HepG2 (cell line): ENCODE results near the gene DOK1. TPM values are rescaled to one million over a fixed set of nuclear protein-coding genes. Genes with fewer than 3 reads are reported as not detected.

Experiments
- AHDC1 ChIP-seq: sonication (generic); formaldehyde crosslinking; IDR thresholded peaks from 2 replicates; pipeline ENCODE4 v1.5.1; 2020; ENCODE audit warnings: mild to moderate bottlenecking, missing genetic modification reagents, borderline replicate concordance
- CBFB ChIP-seq: sonication (generic); formaldehyde crosslinking; IDR thresholded peaks from 2 replicates; pipeline ENCODE4 v1.4.0; 2020; ENCODE audit warnings: missing genetic modification reagents
- FOXK2 ChIP-seq: fragments of 450-650 bp; IDR thresholded peaks from 2 replicates; pipeline ENCODE4 v1.6.1; 2016
- KLF13 ChIP-seq: sonication (generic); formaldehyde crosslinking; IDR thresholded peaks from 2 replicates; pipeline ENCODE4 v1.4.0; 2020; ENCODE audit warnings: mild to moderate bottlenecking, missing genetic modification reagents
- KLF6 ChIP-seq: IDR thresholded peaks from 2 replicates; pipeline ENCODE4 v1.8.0; 2016; ENCODE audit warnings: missing biosample characterization, missing genetic modification reagents
- NFATC3 ChIP-seq: sonication (generic); formaldehyde crosslinking; IDR thresholded peaks from 2 replicates; pipeline ENCODE4 v1.5.1; 2020; ENCODE audit warnings: mild to moderate bottlenecking, missing genetic modification reagents
- NONO ChIP-seq, 2 experiments: fragments of 450-650 bp in 1 of 2; sonication (generic) in 1 of 2; formaldehyde crosslinking in 1 of 2; IDR thresholded peaks in 1 of 2; conservative IDR thresholded peaks in 1 of 2; 2 replicates each; pipeline versions ENCODE4 v1.6.1 to v1.8.0; 2017 to 2022; ENCODE audit warnings: mild to moderate bottlenecking in 1 of 2, missing genetic modification reagents in 1 of 2, moderate library complexity in 1 of 2
- POLR2A ChIP-seq, 2 experiments: IDR thresholded peaks; 2 replicates each; pipeline ENCODE4 v1.6.1; 2011; ENCODE audit warnings: low read depth in 2 of 2, low read length in 2 of 2, mild to moderate bottlenecking in 1 of 2, moderate library complexity in 1 of 2; ENCODE audit not compliant: insufficient read depth in 1 of 2
- RAD51 ChIP-seq: fragments of 450-650 bp; IDR thresholded peaks from 2 replicates; pipeline ENCODE4 v1.6.1; 2016; ENCODE audit warnings: borderline replicate concordance
- SIX4 ChIP-seq: sonication (generic); formaldehyde crosslinking; IDR thresholded peaks from 2 replicates; pipeline ENCODE4 v1.4.0; 2020; ENCODE audit warnings: missing genetic modification reagents
- TBL1XR1 ChIP-seq: fragments of 150-350 bp; IDR thresholded peaks from 2 replicates; pipeline ENCODE4 v1.6.1; 2014; ENCODE audit warnings: borderline replicate concordance, low read length; ENCODE audit not compliant: partially characterized antibody
- TMF1 ChIP-seq: sonication (generic); formaldehyde crosslinking; IDR thresholded peaks from 2 replicates; pipeline ENCODE4 v1.8.1; 2022; ENCODE audit warnings: low read depth, missing genetic modification reagents
- ZFP36L1 ChIP-seq: sonication (generic); formaldehyde crosslinking; IDR thresholded peaks from 2 replicates; pipeline ENCODE4 v1.8.0; 2022; ENCODE audit warnings: mild to moderate bottlenecking, missing genetic modification reagents, moderate library complexity
- ZFP82 ChIP-seq: sonication (generic); formaldehyde crosslinking; IDR thresholded peaks from 2 replicates; pipeline ENCODE4 v1.5.1; 2020; ENCODE audit warnings: mild to moderate bottlenecking, missing genetic modification reagents, borderline replicate concordance
- ZFX ChIP-seq: sonication (generic); formaldehyde crosslinking; IDR thresholded peaks from 2 replicates; pipeline ENCODE4 v1.4.0; 2020; ENCODE audit warnings: mild to moderate bottlenecking, low read depth, missing genetic modification reagents, moderate library complexity
- ZHX1 ChIP-seq: sonication (generic); formaldehyde crosslinking; IDR thresholded peaks from 2 replicates; pipeline ENCODE4 v1.8.1; 2022; ENCODE audit warnings: low read depth, mild to moderate bottlenecking, missing genetic modification reagents
- ZNF614 ChIP-seq: IDR thresholded peaks from 2 replicates; pipeline ENCODE4 v1.6.1; 2018; ENCODE audit warnings: missing biosample characterization, missing genetic modification reagents, inconsistent platforms, borderline replicate concordance
- ZNF644 ChIP-seq: IDR thresholded peaks from 2 replicates; pipeline ENCODE4 v1.6.1; 2016; ENCODE audit warnings: low read depth
- ZNF746 ChIP-seq: sonication (generic); formaldehyde crosslinking; IDR thresholded peaks from 2 replicates; pipeline ENCODE4 v1.8.0; 2022; ENCODE audit warnings: mild to moderate bottlenecking, missing genetic modification reagents
- ZNF75D ChIP-seq: sonication (generic); formaldehyde crosslinking; IDR thresholded peaks from 2 replicates; pipeline ENCODE4 v1.8.1; 2023; ENCODE audit warnings: missing genetic modification reagents, mild to moderate bottlenecking, borderline replicate concordance
- ZNF816 ChIP-seq: sonication (generic); formaldehyde crosslinking; IDR thresholded peaks from 2 replicates; pipeline ENCODE4 v1.8.0; 2022; ENCODE audit warnings: missing genetic modification reagents, mild to moderate bottlenecking, borderline replicate concordance
- ZNF878 ChIP-seq: sonication (generic); formaldehyde crosslinking; IDR thresholded peaks from 2 replicates; pipeline ENCODE4 v1.8.1; 2023; ENCODE audit warnings: mild to moderate bottlenecking, missing genetic modification reagents, moderate library complexity
- polyA plus RNA-seq, 8 experiments: library from polyadenylated mRNA; depleted of rRNA in 3 of 8; stranded (reverse) in 7 of 8; unstranded in 1 of 8; fragments of >200 nt; fragmentation: Illumina TruSeq in 4 of 8; extraction: Trizol in 4 of 8; gene quantifications; 2 replicates each; pipeline versions ENCODE4 v1.2.1 to v1.2.3, GENCODE V29; 2011 to 2016; ENCODE audit warnings: low read depth in 4 of 8, missing spikeins in 1 of 8, mixed read lengths in 1 of 8; ENCODE audit not compliant: insufficient read depth in 1 of 8
- total RNA-seq, 5 experiments: library from RNA; depleted of rRNA; stranded (reverse); fragments of >200 nt; fragmentation: Illumina TruSeq; extraction: Trizol; gene quantifications; 2 replicates each; pipeline ENCODE4 v1.2.3, GENCODE V29; 2016; ENCODE audit warnings: low read depth in 1 of 5

The DOK1 gene
- total and polyA plus RNA-seq, 2 of the 13 experiments (the other 11 are each of a cell fraction or from before 2014, with no cell fraction given): 0.53 to 0.74 TPM

- TF ChIP-seq TBL1XR1 (peak; percentile 29), SIX4 (CRISPR knock-in tag) (no peak; the same call in 1 of the 2 replicates), ZNF644 (CRISPR knock-in tag) (0 out of 2 replicates have a peak, but pooled peaks have one; percentile 42), KLF6 (CRISPR knock-in tag) (peak; percentile 50), TMF1 (CRISPR knock-in tag) (no peak), CBFB (CRISPR knock-in tag) (peak; percentile 85), NFATC3 (CRISPR knock-in tag) (no peak), ZNF878 (CRISPR knock-in tag) (no peak; the same call in 1 of the 2 replicates), ZNF614 (CRISPR knock-in tag) (peak; percentile 84; the same call in 1 of the 2 replicates), ZFP82 (CRISPR knock-in tag) (no peak; the same call in 1 of the 2 replicates), POLR2A (IDR thresholded peaks at IDR 0.05; ENCODE audit: insufficient read depth in 1 of 2, low read depth in 2 of 2, low read length in 2 of 2) (peak in 1 of 2 experiments; percentile 73; a peak in 2 of 4 replicates), ZNF746 (peak; percentile 21; the same call in 1 of the 2 replicates), KLF13 (CRISPR knock-in tag) (no peak), NONO (IDR thresholded peaks at IDR 0.05) (no peak), NONO (CRISPR knock-in tag; conservative IDR thresholded peaks at IDR 0.05) (peak; percentile 98), ZHX1 (CRISPR knock-in tag) (peak; percentile 13; the same call in 1 of the 2 replicates), RAD51 (no peak), AHDC1 (CRISPR knock-in tag) (0 out of 2 replicates have a peak, but pooled peaks have one; percentile 39), FOXK2 (0 out of 2 replicates have a peak, but pooled peaks have one; percentile 40), ZFX (CRISPR knock-in tag) (no peak; the same call in 1 of the 2 replicates), ZFP36L1 (CRISPR knock-in tag) (0 out of 2 replicates have a peak, but pooled peaks have one; percentile 18), ZNF816 (no peak), ZNF75D (CRISPR knock-in tag) (no peak)
Measured at GRCh38 chr2:74507145-74507925, 47.2 kb upstream of the DOK1 start, which contains the start of gene PCGF1 (continued).
